GM12892 (cell line): Measurements from ENCODE around the gene FGF5.

Experiments used
- POLR2AphosphoS5 ChIP-seq: IDR thresholded peaks from 2 replicates; pipeline ENCODE4 v1.6.1; 2011; ENCODE audit warnings: low read depth, low read length, control low read depth
- TAF1 ChIP-seq: IDR thresholded peaks from 2 replicates; pipeline ENCODE4 v1.6.1; 2011; ENCODE audit warnings: low read depth, mild to moderate bottlenecking, control low read depth, low read length, borderline replicate concordance

DNA sequence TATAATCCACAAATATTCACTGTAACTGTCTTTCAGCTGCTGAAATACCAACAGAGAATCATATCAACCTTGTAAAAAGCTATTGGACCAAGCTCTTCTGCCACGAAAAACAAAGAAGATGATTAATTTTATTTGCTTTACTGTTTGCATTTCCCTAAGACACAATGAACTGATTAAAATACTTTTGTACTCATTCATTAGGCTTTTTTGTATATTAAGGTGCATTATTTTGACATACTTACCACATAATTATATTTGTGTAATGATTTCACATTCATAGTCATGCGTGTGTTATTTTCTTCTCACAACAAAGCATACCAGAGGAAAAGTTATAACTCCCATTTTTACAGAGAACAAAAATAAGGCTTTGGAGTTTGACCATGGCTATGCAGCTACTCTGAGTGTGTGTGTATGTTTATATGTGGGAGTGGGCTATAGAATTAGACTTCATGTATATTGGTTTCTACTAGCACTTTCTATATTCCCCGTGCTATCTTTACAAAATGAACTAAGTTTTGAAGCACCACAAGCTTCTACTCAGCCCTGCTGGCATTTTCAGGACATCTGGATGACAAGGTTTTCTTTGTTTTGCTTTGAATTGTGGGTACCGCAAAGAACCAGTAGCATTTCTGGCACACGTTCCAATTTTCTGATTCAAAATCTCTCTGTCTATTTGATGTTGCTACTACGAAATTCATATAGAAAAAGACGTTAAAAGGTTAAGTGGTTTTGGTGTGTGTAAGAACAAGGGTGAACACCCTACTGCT is 11.0 kb upstream of the FGF5 start:
- TF ChIP-seq POLR2AphosphoS5 (no peak), TAF1 (no peak)
